PC-3 (cell line): Measurements from ENCODE around the gene PIM1. TPM values are rescaled to one million over a fixed set of nuclear protein-coding genes. Genes with fewer than 3 reads are reported as not detected.

Experiments used
- ATAC-seq: fragments of 200-7000 bp; cut with Tn5 transposase; 2 replicates; pipeline ENCODE4 v1.9.1; 2020; ENCODE audit warnings: mild to moderate bottlenecking, moderate library complexity
- BruUV-seq: library from RNA; stranded (reverse); fragments of 400-500 nt; replicated peaks from 2 replicates; lab custom pipeline; 2021; lab: Mats Ljungman, UMichigan
- CTCF ChIA-PET: fragments of 300-600 bp; sonication (Branson Sonifier 250); formaldehyde crosslinking; loops from one replicate; lab custom pipeline; 2022; ENCODE audit warnings: antibody characterized with exemption; lab: Charles Lee
- POLR2A ChIA-PET: fragments of 300-600 bp; sonication (Branson Sonifier 250); formaldehyde crosslinking; loops from one replicate; lab custom pipeline; 2022; ENCODE audit warnings: antibody characterized with exemption; ENCODE audit not compliant: unreplicated experiment; lab: Charles Lee
- DNase-seq: peaks from one replicate; pipeline ENCODE4 v3.0.0-alpha.2; 2015
- H2AFZ ChIP-seq: fragments of 300-600 bp; sonication (generic); 2 replicates; pipeline ENCODE4 v1.6.0; 2016; ENCODE audit warnings: antibody characterized with exemption, low read length
- H3F3A ChIP-seq: fragments of 300-600 bp; sonication (generic); one replicate; pipeline ENCODE4 v1.6.0; 2017; ENCODE audit warnings: antibody characterized with exemption, low read length, control low read depth, mild to moderate bottlenecking; ENCODE audit not compliant: unreplicated experiment
- H3K27ac ChIP-seq: fragments of 300-600 bp; sonication (generic); 2 replicates; pipeline ENCODE4 v1.5.1; 2016; ENCODE audit warnings: mild to moderate bottlenecking, low read length
- H3K27me3 ChIP-seq: fragments of 300-600 bp; sonication (generic); 2 replicates; pipeline ENCODE4 v1.6.1; 2016; ENCODE audit warnings: low read length, mixed read lengths
- H3K36me3 ChIP-seq: fragments of 300-600 bp; sonication (generic); 2 replicates; pipeline ENCODE4 v1.6.1; 2016; ENCODE audit warnings: low read depth, mixed run types, low read length, mixed read lengths
- H3K4me1 ChIP-seq: fragments of 300-600 bp; sonication (generic); 2 replicates; pipeline ENCODE4 v1.5.1; 2016; ENCODE audit warnings: low read length; ENCODE audit not compliant: insufficient read depth
- H3K4me2 ChIP-seq: fragments of 300-600 bp; sonication (generic); 2 replicates; pipeline ENCODE4 v1.6.0; 2016; ENCODE audit warnings: low read length
- H3K4me3 ChIP-seq: fragments of 300-600 bp; sonication (generic); 2 replicates; pipeline ENCODE4 v1.5.1; 2016; ENCODE audit warnings: mild to moderate bottlenecking, low read length, mixed read lengths
- H3K79me2 ChIP-seq: fragments of 300-600 bp; sonication (generic); 2 replicates; pipeline ENCODE4 v1.6.1; 2017; ENCODE audit warnings: low read length, mixed read lengths
- H3K9ac ChIP-seq: fragments of 300-600 bp; sonication (generic); 2 replicates; pipeline ENCODE4 v1.6.0; 2016; ENCODE audit warnings: mild to moderate bottlenecking, low read length
- H3K9me2 ChIP-seq: fragments of 300-600 bp; sonication (generic); replicated peaks from 2 replicates; pipeline ENCODE4 v1.6.1; 2016; ENCODE audit warnings: mixed run types, low read length, mixed read lengths
- H3K9me3 ChIP-seq: fragments of 300-600 bp; sonication (generic); 2 replicates; pipeline ENCODE4 v1.6.1; 2016; ENCODE audit warnings: low read length, mixed read lengths
- H4K20me1 ChIP-seq: fragments of 300-600 bp; sonication (generic); 2 replicates; pipeline ENCODE4 v1.6.1; 2016; ENCODE audit warnings: low read length, mixed read lengths
- EZH2 ChIP-seq: fragments of 300-600 bp; sonication (generic); IDR thresholded peaks from one replicate; pipeline ENCODE4 v1.6.1; 2017; ENCODE audit warnings: antibody characterized with exemption, mild to moderate bottlenecking, low read length; ENCODE audit not compliant: unreplicated experiment
- EZH2phosphoT487 ChIP-seq: fragments of 300-600 bp; sonication (generic); IDR thresholded peaks from 2 replicates; pipeline ENCODE4 v1.6.1; 2018; ENCODE audit warnings: mild to moderate bottlenecking, antibody characterized with exemption, low read length, borderline replicate concordance
- intact Hi-C: fragments of 100-400 bp; cut with micrococcal nuclease; formaldehyde crosslinking; loops from 2 replicates; pipeline ENCODE4 v1.9.0; 2023
- total RNA-seq: library from RNA; depleted of rRNA; stranded (reverse); fragments of >200 nt; gene quantifications from 2 replicates; pipeline ENCODE4 v1.2.3, GENCODE V29; 2014
- TF ChIP-seq, protein P1 (sequence below): fragments of 300-600 bp; sonication (generic); conservative IDR thresholded peaks from 2 replicates; pipeline ENCODE4 v1.5.1; 2017; ENCODE audit warnings: antibody characterized with exemption, low read depth, mild to moderate bottlenecking, low read length

Gene PIM1
- total RNA-seq, 1 experiment from 2014 or later = 74.1 TPM

DNA sequence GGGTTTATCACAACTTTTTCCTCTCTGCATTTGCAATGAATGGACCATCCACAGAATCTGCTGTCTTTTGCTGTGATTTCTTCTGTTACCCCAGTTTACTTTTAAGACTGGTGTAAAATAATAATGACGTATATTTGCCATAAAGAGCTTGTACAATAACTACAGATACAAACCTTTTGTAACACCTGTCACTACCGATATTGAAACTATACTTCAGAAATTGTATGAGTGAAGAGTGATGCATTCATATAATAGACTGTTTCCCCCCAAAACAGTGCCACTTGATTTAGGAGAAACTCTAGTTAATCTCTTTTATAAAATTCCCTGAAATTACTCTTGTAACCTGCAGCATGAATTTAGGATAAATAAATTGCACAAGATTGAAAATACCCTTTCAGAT lies 26.4 kb upstream of the PIM1 start:
- Histone ChIP-seq H3K9me2 (no peaks in the 10 kb centered on the region), H3F3A (no peaks in the 10 kb centered on the region), H3K9me3 (no peaks in the 10 kb centered on the region), H3K27ac (no peak overlapping the region), H3K36me3 (no peaks in the 10 kb centered on the region), H3K27me3 (no peaks in the 10 kb centered on the region), H3K9ac (no peak overlapping the region), H2AFZ (no peak overlapping the region), H4K20me1 (no peaks in the 10 kb centered on the region), H3K4me2 (no peak overlapping the region), H3K4me1 (peaks cover 27% of the 10 kb centered on the region), H3K4me3 (no peak overlapping the region), H3K79me2 (no peaks in the 10 kb centered on the region)
- DNase-seq (no peak), ATAC-seq (no peak)
- TF ChIP-seq, protein P1, sequence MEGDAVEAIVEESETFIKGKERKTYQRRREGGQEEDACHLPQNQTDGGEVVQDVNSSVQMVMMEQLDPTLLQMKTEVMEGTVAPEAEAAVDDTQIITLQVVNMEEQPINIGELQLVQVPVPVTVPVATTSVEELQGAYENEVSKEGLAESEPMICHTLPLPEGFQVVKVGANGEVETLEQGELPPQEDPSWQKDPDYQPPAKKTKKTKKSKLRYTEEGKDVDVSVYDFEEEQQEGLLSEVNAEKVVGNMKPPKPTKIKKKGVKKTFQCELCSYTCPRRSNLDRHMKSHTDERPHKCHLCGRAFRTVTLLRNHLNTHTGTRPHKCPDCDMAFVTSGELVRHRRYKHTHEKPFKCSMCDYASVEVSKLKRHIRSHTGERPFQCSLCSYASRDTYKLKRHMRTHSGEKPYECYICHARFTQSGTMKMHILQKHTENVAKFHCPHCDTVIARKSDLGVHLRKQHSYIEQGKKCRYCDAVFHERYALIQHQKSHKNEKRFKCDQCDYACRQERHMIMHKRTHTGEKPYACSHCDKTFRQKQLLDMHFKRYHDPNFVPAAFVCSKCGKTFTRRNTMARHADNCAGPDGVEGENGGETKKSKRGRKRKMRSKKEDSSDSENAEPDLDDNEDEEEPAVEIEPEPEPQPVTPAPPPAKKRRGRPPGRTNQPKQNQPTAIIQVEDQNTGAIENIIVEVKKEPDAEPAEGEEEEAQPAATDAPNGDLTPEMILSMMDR = no peak
- TF ChIP-seq EZH2 (no peak), EZH2phosphoT487 (no peak)
- ChIA-PET CTCF (no interaction called here), POLR2A (no interaction called here)
- no TSS peak for BruUV-seq
- intact Hi-C loops = no loop called here

DNA sequence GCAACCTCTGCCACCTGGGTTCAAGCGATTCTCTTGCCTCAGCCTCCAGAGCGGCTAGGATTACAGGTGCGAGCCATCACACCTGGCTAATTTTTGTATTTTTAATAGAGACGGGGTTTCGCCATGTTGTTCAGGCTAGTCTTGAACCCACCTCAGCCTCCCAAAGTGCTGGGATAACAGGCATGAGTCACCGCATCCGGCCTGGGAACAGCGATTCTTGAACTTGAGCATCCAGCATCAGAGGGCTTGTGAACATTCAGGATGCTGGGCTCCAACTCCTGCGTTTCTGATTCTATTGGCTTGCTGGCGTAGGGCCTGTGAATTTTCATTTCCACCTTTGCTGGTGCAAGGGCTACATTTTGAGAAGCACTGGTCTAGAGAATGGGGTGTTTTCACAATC lies 24.5 kb upstream of the PIM1 start:
- no peak overlapping the region for H3K27ac ChIP-seq
- no peaks in the 10 kb centered on the region for H3K27me3 ChIP-seq
- TF ChIP-seq EZH2 (no peak), EZH2phosphoT487 (no peak)
- TF ChIP-seq, protein P1 = no peak
- ATAC-seq (no peak), DNase-seq (no peak)
- no peaks in the 10 kb centered on the region for H3K9me3 ChIP-seq
- H3K36me3 ChIP-seq = no peaks in the 10 kb centered on the region
- H3K9me2 ChIP-seq = no peaks in the 10 kb centered on the region
- peaks cover 19% of the 10 kb centered on the region for H3K4me1 ChIP-seq
- intact Hi-C loops = no loop called here
- no peak overlapping the region for H3K4me2 ChIP-seq
- no TSS peak for BruUV-seq
- H2AFZ ChIP-seq = no peak overlapping the region
- no peaks in the 10 kb centered on the region for H4K20me1 ChIP-seq
- no peak overlapping the region for H3K9ac ChIP-seq
- H3F3A ChIP-seq = no peaks in the 10 kb centered on the region
- ChIA-PET POLR2A (no interaction called here), CTCF (no interaction called here)
- H3K79me2 ChIP-seq = no peaks in the 10 kb centered on the region
- no peak overlapping the region for H3K4me3 ChIP-seq

DNA sequence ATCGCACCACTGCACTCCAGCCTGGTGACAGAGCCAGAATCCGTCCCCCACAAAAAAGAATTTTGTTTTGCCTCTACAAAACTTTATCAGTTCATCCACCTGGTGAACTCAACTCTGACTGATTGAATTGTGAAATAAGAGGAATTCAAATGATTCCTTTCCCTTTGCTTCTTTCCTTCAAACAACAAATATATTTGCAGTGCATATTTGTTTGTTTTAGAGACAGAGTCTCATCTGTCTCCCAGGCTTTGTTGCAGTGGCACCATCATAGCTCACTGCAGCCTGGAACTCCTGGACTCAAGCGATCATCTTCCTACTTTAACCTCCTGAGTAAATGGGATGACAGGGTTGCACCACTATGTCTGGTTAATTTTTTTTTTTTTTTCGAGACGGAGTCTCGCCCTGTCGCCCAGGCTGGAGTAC lies 23.2 kb upstream of the PIM1 start:
- no peaks in the 10 kb centered on the region for H3K9me3 ChIP-seq
- ATAC-seq = no peak
- no peak for DNase-seq
- no peaks in the 10 kb centered on the region for H3K27me3 ChIP-seq
- POLR2A ChIA-PET = no interaction called here
- BruUV-seq = no TSS peak
- no peaks in the 10 kb centered on the region for H3F3A ChIP-seq
- no peak overlapping the region for H3K4me2 ChIP-seq
- CTCF ChIA-PET = no interaction called here
- H3K79me2 ChIP-seq = no peaks in the 10 kb centered on the region
- peaks cover 11% of the 10 kb centered on the region for H3K4me1 ChIP-seq
- TF ChIP-seq, protein P1 = no peak
- no peak for TF ChIP-seq EZH2phosphoT487
- TF ChIP-seq EZH2 = no peak
- no peak overlapping the region for H2AFZ ChIP-seq
- H3K36me3 ChIP-seq = no peaks in the 10 kb centered on the region
- no peak overlapping the region for H3K27ac ChIP-seq
- H3K9ac ChIP-seq = no peak overlapping the region
- H4K20me1 ChIP-seq = no peaks in the 10 kb centered on the region
- no peaks in the 10 kb centered on the region for H3K9me2 ChIP-seq
- intact Hi-C loops = no loop called here
- no peak overlapping the region for H3K4me3 ChIP-seq
